ENCODE data around the gene FXN.
"Not testable (repeated sequence)": the region's sequence is repeated elsewhere in the genome, so short reads cannot be mapped to it uniquely, and the experiment has no call there.

The FXN gene

GRCh38 chr9:69094361-69095135, 59.0 kb downstream of the FXN start:
- DNase-seq (ENCODE audit: insufficient read length, low spot score); FAIRE-seq: not testable (repeated sequence)

GRCh38 chr9:69097064-69097463, 61.5 kb downstream of the FXN start:
- FAIRE-seq (no peak), DNase-seq (ENCODE audit: insufficient read length, low spot score) (peak; percentile 73)

- FAIRE-seq (no peak), DNase-seq (ENCODE audit: insufficient read length, low spot score) (no peak)
Measured at GRCh38 chr9:69097923-69098593, 62.5 kb downstream of the FXN start.

GRCh38 chr9:69103348-69103996, 67.9 kb downstream of the FXN start:
- FAIRE-seq; DNase-seq (ENCODE audit: insufficient read length, low spot score): not testable (repeated sequence)

GRCh38 chr9:69104830-69105527, 69.4 kb downstream of the FXN start:
- FAIRE-seq (no peak), DNase-seq (ENCODE audit: insufficient read length, low spot score) (no peak)

GRCh38 chr9:69107771-69108170, 72.2 kb downstream of the FXN start:
- DNase-seq (ENCODE audit: insufficient read length, low spot score) = no peak
- FAIRE-seq = no peak

- FAIRE-seq = not testable (repeated sequence)
Measured at GRCh38 chr9:69108706-69109105, 73.2 kb downstream of the FXN start.

GRCh38 chr9:69109152-69109551, 73.6 kb downstream of the FXN start:
- DNase-seq (ENCODE audit: insufficient read length, low spot score) (no peak), FAIRE-seq (no peak)

More at GRCh38 chr9:69108706-69109105, 73.2 kb downstream of the FXN start:
- not testable (repeated sequence) for DNase-seq (ENCODE audit: insufficient read length, low spot score)

GRCh38 chr9:69112646-69113045, 77.1 kb downstream of the FXN start:
- DNase-seq (ENCODE audit: insufficient read length, low spot score); FAIRE-seq: not testable (repeated sequence)

GRCh38 chr9:69115621-69116020, 80.1 kb downstream of the FXN start:
- no peak for FAIRE-seq
- DNase-seq (ENCODE audit: insufficient read length, low spot score) = no peak

GRCh38 chr9:69118656-69119055, 83.1 kb downstream of the FXN start:
- DNase-seq (ENCODE audit: insufficient read length, low spot score) = no peak
- no peak for FAIRE-seq

GRCh38 chr9:69120380-69121154, 85.0 kb downstream of the FXN start:
- no peak for FAIRE-seq
- peak; percentile 74 for DNase-seq (ENCODE audit: insufficient read length, low spot score)

GRCh38 chr9:69121155-69122081, 85.9 kb downstream of the FXN start:
- peak; percentile 41 for DNase-seq (ENCODE audit: insufficient read length, low spot score)
- FAIRE-seq = peak; percentile 9

GRCh38 chr9:69122082-69122548, 86.6 kb downstream of the FXN start:
- DNase-seq (ENCODE audit: insufficient read length, low spot score) = peak; percentile 44
- no peak for FAIRE-seq

GRCh38 chr9:69122549-69123141, 87.1 kb downstream of the FXN start:
- DNase-seq (ENCODE audit: insufficient read length, low spot score) = peak; percentile 26

GRCh38 chr9:69130456-69131441, 95.2 kb downstream of the FXN start:
- DNase-seq (ENCODE audit: insufficient read length, low spot score) (peak; percentile 49), FAIRE-seq (peak; percentile 44)

More at GRCh38 chr9:69122549-69123141, 87.1 kb downstream of the FXN start:
- FAIRE-seq = no peak

GRCh38 chr9:69131682-69132081, 96.1 kb downstream of the FXN start:
- FAIRE-seq (peak; percentile 78), DNase-seq (ENCODE audit: insufficient read length, low spot score) (peak; percentile 84)

Data from HTR-8/SVneo (cell line).